MM.1S (cell line): ENCODE measurements around the gene CDCA5.

ENCODE experiments used
- CTCF ChIP-seq: fragments of 300-600 bp; sonication (generic); IDR thresholded peaks from 2 replicates; pipeline ENCODE4 v1.5.1; 2016; ENCODE audit warnings: antibody characterized with exemption, low read length, mixed read lengths
- EZH2 ChIP-seq: fragments of 300-600 bp; sonication (generic); optimal IDR thresholded peaks from 2 replicates; pipeline ENCODE3; 2017; ENCODE audit warnings: low read depth, mild to moderate bottlenecking, antibody characterized with exemption, low read length, mixed read lengths

DNA sequence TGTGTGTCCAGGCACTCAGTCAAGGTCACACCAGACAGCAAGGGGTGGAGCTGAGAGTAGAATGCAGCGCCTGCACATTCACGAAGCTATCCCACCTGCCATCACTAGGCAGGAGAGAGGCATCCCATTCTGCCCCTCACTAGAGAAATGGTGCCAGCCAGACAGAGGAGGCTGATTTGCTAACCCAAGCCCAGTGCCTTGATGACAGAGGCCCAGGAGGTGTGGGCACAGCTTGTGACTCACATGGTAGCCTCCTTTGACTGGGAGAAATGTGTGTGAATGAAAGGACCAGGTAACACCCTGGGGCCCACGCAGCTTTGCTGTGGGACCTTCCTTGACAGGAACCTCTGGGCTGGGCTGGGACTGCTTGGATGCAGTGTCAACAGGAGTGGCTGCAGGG lies 20.3 kb downstream of the CDCA5 start:
- TF ChIP-seq CTCF (no peak), EZH2 (no peak)
